Muscle of arm (tissue), 12 donors: ENCODE data around the gene PDZD8. TPM values are rescaled to one million over a fixed set of nuclear protein-coding genes. Genes with fewer than 3 reads are reported as not detected.

Experiments
- polyA plus RNA-seq, 12 donors: library from polyadenylated mRNA; unstranded; fragments of 120-200 nt; gene quantifications; one replicate each; pipeline ENCODE4 v1.2.1, GENCODE V29; 2013; ENCODE audit not compliant: insufficient read length in 12 of 12

Gene PDZD8
- polyA plus RNA-seq, 12 donors = 11.6 to 24.2 (median 16.6) TPM; not detected in 1

Other genes with a start within 250 kb of the PDZD8 start
- gene VAX1, start 237.2 kb downstream of the PDZD8 start, polyA plus RNA-seq = not detected
- gene KCNK18, start 178.0 kb downstream of the PDZD8 start, polyA plus RNA-seq = not detected
- 1 to 10 TPM in 1 of 12 donors, under 1 TPM in 9, not detected in 2; 0.12 to 1.7 (median 0.44) TPM for gene SLC18A2, start 134.3 kb downstream of the PDZD8 start, polyA plus RNA-seq
- 10 to 100 TPM in 9 of 12 donors, 1 to 10 TPM in 2, not detected in 1; 3.9 to 24.1 (median 12.3) TPM for gene EMX2, start 167.3 kb upstream of the PDZD8 start, polyA plus RNA-seq